ENCODE data around the gene APOC4.
"Not testable (repeated sequence)": the region's sequence is repeated elsewhere in the genome, so short reads cannot be mapped to it uniquely, and the experiment has no call there.

The APOC4 gene

GRCh38 chr19:44924243-44924725 lies 17.8 kb upstream of the APOC4 start:
- no peak for DNase-seq

DNA sequence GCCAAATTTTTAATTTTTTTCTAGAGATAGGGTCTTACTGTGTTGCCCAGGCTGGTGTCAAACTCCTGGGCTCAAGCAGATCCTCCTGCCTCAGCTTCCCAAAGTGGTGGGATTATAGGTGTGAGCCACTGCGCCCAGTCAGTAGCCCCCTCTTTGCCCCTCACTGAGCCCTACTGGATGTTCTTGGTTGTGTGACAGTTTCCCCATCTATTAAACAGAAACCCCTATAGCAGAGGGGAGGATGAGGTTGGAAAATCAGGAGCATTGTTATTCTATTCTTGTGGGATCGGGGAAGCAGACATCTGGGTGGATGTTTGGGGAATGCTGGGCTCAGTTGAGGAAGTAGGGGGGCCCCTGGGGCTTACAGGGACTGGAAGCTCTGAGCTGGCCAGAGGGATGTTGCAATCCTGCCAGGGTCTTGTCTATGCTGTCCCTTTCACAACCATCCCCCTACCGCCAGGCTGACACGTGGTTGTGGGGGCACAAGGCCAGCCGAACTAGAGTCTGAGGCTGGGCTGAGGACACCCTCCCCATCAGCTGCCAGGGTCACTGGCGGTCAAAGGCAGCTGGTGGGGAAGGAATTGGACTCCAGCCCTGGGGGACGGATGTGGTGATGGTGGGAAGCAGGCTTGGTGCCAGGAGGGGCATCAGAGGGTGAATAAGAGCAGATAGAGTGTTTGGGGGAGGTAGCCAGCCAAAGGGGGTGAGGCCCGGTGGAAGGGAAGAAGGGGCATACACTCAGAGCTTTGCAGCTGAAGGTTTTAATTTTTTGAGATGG lies 16.7 kb upstream of the APOC4 start:
- no peak for DNase-seq

DNA sequence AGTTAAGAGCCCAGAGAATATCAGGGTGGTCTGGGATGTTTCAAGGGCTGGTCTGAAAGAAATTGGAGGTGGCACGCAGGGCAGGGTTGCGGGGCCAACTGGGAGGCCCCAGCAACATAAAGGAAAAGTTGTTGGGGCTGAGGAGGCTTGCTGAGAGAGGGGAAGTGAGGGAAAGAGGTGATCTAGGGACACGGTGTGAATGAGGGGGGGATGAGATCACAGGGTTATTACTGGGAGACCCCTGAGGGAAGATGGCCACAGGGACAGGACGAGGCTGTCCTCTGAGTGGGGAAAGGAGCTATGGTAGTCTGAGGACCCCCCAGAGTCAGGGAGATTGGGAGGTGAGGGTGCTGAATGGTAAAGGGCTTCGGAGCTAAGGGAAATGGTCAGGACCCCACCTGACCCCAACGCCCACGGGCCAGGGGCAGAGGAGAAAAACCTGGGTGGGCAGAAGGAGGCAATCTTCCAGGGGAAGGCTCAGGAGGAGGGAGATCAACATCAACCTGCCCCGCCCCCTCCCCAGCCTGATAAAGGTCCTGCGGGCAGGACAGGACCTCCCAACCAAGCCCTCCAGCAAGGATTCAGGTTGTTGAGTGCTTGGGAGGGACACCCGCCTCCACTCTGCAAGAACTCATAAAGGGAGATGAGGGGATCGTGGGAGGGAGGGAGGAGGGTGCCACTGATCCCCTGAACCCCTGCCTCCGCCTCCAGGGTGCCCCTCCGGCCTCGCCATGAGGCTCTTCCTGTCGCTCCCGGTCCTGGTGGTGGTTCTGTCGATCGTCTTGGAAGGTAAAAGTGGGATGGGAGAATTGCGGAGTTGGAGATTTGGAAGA lies 15.6 kb upstream of the APOC4 start:
- not testable (repeated sequence) for DNase-seq

GRCh38 chr19:44927746-44928145 lies 14.3 kb upstream of the APOC4 start:
- DNase-seq, result no peak

DNA sequence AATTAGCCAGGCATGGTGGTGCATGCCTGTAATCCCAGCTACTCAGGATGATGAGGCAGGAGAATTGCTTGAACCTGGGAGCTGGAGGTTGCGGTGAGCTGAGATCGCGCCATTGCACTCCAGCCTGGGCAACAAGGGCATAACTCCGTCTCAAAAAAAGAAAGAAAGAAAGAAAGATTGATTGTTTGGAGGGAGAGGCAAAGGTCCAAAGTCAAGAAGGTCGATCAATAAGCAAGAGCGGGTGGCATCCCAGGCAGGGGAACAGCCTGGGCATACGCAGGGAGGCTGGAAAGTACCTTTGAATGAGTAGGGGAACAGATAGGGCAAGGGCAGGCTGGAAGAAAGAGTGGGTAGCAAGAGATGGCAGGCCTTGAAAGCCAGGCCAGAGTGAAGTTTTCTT lies 11.9 kb upstream of the APOC4 start:
- DNase-seq, result no peak

DNA sequence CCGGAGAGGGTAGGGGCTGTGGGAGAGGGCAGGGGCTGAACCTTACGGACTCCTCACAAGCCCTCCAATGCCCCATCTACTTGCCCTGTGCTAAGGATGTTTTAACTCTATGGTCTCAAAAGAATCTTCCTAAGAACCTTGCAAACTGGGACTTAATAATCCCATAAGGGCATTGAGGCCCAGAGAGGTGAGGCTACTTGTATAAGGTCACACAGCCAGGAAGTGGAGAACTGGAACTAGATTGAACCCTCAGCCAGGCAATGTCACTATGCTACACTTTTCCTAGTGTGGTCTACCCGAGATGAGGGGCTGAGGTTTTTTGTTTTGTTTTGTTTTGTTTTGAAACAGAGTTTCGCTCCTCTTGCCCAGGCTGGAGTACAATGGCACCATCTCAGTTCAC lies 10.5 kb upstream of the APOC4 start:
- no peak for DNase-seq

- DNase-seq, result no peak
Measured at GRCh38 chr19:44939668-44940067, 2.4 kb upstream of the APOC4 start.

DNA sequence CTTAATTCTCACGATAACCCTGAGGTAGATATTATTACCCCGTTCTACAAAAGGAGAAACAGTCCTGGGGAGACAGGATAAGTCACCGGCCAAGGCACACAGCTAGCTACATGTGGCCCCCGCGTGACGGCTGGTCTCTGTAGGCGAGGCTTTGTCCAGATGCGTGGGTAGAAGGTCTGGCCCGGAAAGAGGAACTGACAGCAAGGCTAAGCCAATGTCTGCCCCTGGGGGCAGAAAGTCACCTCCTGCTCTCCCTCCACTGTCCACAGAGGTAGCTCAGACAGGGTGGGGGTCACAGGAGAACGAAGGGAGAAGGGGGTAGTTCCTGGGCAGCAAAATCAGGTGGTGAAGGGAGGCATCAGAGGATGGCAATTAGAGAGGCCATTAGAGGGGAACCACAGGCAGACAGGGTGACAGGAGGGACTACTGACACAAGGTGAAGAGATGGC lies 1.8 kb downstream of the APOC4 start:
- no peak for DNase-seq

- no peak for DNase-seq
Measured at GRCh38 chr19:44947041-44947581, 5.1 kb downstream of the APOC4 start.

- DNase-seq, result no peak
Measured at GRCh38 chr19:44948237-44948636, 6.2 kb downstream of the APOC4 start.

- DNase-seq, result no peak
Measured at GRCh38 chr19:44948763-44949374, 6.8 kb downstream of the APOC4 start.

GRCh38 chr19:44949550-44949949 lies 7.5 kb downstream of the APOC4 start:
- DNase-seq, result no peak

GRCh38 chr19:44951179-44952159 lies 9.4 kb downstream of the APOC4 start:
- DNase-seq, result peak; percentile 57

DNA sequence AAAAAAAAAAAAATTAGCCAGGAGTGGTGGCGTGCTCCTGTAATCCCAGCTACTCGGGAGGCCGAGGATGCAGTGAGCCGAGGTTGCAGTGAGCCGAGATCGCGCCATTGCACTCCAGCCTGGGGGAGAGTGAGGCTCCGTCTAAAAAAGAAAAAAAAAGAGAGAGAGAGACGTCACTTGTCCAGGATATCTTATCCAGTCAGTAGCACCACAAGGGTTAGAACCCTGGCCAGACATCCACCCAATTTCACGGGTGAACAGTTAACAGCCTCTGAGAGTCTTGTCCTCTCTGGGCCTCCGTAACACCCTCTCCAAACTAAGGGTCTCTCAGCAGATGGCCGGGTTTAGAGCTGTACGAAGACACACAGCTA lies 12.2 kb downstream of the APOC4 start:
- DNase-seq, result no peak

GRCh38 chr19:44954649-44955504 lies 12.8 kb downstream of the APOC4 start, which contains the start of gene CLPTM1:
Gene CLPTM1, plus strand, starts transcription at chr19:44955380. Its CDS starts 16 bp downstream, at chr19:44955396.
- DNase-seq, result peak; percentile 96

DNA sequence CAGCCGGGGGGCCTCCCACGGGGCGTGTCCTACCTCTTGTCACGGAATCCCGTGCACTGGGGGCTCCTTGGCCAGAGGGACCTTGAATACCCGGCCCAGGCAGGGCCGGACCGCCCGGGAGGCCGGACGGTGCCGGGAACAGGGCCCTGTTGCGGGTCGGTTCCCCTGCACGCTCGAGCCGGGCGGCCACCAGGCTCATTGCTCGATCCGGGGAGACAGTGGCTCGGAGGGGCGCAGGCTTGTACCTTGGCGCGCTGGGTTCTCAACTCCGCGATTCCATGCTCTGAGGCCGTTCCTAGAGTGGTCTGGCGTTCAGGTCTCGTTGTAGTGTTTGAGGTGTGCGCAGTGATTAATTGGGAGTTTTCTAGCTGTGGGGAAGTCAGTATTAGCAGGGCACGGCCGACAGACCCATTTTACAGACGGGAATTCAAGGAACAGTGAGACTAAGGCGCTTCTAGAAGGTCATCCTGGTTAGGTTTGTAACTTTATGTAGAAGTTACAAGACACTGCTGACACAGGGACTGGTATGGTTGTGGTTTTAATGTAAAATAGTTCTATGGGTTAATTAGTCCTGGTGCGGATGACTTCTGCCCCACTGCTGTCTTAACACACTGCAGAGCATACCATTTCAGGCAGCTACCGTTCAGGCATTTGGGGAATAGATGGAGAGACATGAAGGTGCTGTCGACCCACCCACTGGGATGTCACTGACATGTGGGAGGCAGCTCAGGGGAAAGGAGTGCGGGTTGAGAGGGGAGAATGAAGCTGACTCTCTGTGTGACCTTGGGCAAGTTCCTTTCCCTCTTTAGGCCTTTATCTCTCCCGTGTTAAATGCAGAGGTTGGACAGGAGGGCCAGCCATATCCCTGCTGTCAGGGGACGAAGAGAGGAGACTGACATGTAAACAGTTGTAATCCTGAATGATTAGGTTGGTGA lies 13.7 kb downstream of the APOC4 start:
- DNase-seq, result no peak

- DNase-seq, result no peak
Measured at GRCh38 chr19:44957526-44957925, 15.5 kb downstream of the APOC4 start.

GRCh38 chr19:44958090-44958489 lies 16.1 kb downstream of the APOC4 start:
- no peak for DNase-seq

DNA sequence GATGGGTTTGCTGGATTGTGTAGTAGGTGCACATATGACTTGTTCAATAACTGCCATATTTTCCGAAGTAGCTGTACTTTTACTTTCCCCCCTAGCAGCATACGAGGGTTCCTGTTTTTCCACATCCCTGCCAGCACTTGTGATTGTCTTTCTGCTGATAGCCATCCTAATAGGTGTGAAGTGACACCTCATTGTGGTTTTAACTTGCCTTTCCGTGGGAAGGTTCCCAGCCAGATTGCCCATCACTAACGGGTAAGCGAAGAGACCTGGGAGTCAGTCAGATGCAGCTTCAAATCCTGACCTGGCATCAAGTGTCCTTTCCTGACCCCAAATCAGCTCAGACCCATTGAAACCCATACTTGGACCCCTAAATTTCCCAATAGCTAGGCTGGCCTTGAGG lies 17.7 kb downstream of the APOC4 start:
- no peak for DNase-seq
